ENCODE data around the gene NPRL2.

DNA sequence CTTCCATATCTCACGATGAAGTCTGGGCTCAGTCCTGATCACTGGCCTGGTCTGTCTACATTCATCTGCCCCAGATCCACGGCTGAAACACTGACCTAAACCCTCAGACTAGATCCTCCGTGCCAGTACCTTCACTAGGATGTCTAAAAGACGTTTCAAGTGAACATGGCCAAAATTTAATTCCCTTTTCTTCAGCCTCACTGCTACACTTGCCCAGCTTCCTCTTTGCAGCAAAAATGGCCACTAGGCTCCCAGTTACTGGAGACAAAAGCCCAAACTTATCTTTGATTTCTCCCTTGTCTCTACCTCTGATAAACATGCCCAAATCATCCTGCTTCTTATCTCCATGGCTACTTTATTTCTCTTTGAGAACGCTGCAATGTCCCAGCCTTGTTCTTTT is 11.6 kb downstream of the NPRL2 start:
- TF ChIP-seq CTCF (IDR thresholded peaks at IDR 0.05; ENCODE audit: low read length) (no peak), EZH2 (IDR thresholded peaks at IDR 0.05; ENCODE audit: borderline replicate concordance, low read length) (no peak)

Data from OCI-LY1 (cell line).